H1 (cell line): ENCODE data around the gene EXOC6. TPM values are rescaled to one million over a fixed set of nuclear protein-coding genes. Genes with fewer than 3 reads are reported as not detected.

Experiments used
- CHD1 ChIP-seq: IDR thresholded peaks from 2 replicates; pipeline ENCODE4 v1.6.1; 2012; ENCODE audit warnings: low read depth, low read length, improper control_type of control experiment
- EZH2 ChIP-seq: fragments of 200-600 bp; sonication (generic); IDR thresholded peaks from 2 replicates; pipeline ENCODE4 v1.7.1; 2012; ENCODE audit warnings: low read depth, mild to moderate bottlenecking, moderate library complexity, low read length, inconsistent platforms; ENCODE audit not compliant: severe bottlenecking
- PHF8 ChIP-seq: fragments of 200-600 bp; sonication (generic); conservative IDR thresholded peaks from 2 replicates; pipeline ENCODE4 v1.7.1; 2012; ENCODE audit warnings: low read depth, mild to moderate bottlenecking, inconsistent platforms, low read length, moderate library complexity
- SIN3A ChIP-seq, 2 experiments: IDR thresholded peaks in 1 of 2; conservative IDR thresholded peaks in 1 of 2; 2 replicates each; pipeline ENCODE4 v1.6.1; 2011 to 2012; ENCODE audit warnings: low read length in 2 of 2, improper control_type of control experiment in 1 of 2, low read depth in 1 of 2, mild to moderate bottlenecking in 1 of 2
- SP1 ChIP-seq: IDR thresholded peaks from 2 replicates; pipeline ENCODE4 v1.6.1; 2011; ENCODE audit warnings: low read depth, low read length
- SUZ12 ChIP-seq: fragments of 200-600 bp; sonication (generic); IDR thresholded peaks from 2 replicates; pipeline ENCODE4 v1.6.1; 2012; ENCODE audit warnings: mild to moderate bottlenecking, inconsistent platforms, low read length, moderate library complexity, mixed read lengths
- polyA plus RNA-seq, 7 experiments: library from polyadenylated mRNA; depleted of rRNA in 3 of 7; stranded (reverse) in 5 of 7; unstranded in 2 of 7; fragments of >200 nt in 5 of 7; fragments of 200-250 nt in 2 of 7; gene quantifications; 1 replicate in 5 of 7; 2 replicates in 1 of 7; 4 replicates in 1 of 7; pipeline versions ENCODE4 v1.2.1 to v1.2.3, GENCODE V29; 2011 to 2013; ENCODE audit warnings: missing spikeins in 2 of 7, mixed read lengths in 2 of 7
- total RNA-seq: library from RNA; stranded (reverse); fragmentation: NEBNext Ultra II Directional; extraction: Animal tissue kit (Norgen Biotek cat#: 25700); gene quantifications from 2 replicates; pipeline ENCODE4 v1.2.1, GENCODE V29; 2021
- TF ChIP-seq, protein P1 (sequence below): fragments of 300-600 bp; sonication (generic); IDR thresholded peaks from 2 replicates; pipeline ENCODE4 v1.7.1; 2012; ENCODE audit warnings: low read length, moderate library complexity, mild to moderate bottlenecking, inconsistent platforms; ENCODE audit not compliant: insufficient replicate concordance

EXOC6 gene
- total and polyA plus RNA-seq, 2 of the 8 experiments (the other 6 are each of a cell fraction or from before 2014, with no cell fraction given), result 1.7 to 4.5 TPM

DNA sequence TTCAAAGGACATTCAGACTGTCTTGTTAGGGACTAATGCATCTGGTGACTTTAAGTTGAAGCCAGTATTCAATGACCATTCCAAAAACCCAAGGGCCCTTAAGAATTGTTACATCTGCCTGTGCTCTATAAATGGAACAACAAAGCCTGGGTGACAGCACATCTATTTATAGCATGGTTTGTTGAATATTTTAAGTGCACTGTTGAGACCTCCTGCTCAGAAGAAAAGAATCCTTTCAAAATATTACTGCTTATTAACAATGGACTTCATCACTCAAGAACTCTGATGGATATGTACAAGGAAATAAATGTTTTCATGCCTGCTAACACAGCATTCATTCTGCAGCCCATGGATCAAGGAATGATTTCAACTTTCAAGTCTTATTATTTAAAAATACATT lies 179.2 kb downstream of the EXOC6 start (continued):
- TF ChIP-seq, protein P1, sequence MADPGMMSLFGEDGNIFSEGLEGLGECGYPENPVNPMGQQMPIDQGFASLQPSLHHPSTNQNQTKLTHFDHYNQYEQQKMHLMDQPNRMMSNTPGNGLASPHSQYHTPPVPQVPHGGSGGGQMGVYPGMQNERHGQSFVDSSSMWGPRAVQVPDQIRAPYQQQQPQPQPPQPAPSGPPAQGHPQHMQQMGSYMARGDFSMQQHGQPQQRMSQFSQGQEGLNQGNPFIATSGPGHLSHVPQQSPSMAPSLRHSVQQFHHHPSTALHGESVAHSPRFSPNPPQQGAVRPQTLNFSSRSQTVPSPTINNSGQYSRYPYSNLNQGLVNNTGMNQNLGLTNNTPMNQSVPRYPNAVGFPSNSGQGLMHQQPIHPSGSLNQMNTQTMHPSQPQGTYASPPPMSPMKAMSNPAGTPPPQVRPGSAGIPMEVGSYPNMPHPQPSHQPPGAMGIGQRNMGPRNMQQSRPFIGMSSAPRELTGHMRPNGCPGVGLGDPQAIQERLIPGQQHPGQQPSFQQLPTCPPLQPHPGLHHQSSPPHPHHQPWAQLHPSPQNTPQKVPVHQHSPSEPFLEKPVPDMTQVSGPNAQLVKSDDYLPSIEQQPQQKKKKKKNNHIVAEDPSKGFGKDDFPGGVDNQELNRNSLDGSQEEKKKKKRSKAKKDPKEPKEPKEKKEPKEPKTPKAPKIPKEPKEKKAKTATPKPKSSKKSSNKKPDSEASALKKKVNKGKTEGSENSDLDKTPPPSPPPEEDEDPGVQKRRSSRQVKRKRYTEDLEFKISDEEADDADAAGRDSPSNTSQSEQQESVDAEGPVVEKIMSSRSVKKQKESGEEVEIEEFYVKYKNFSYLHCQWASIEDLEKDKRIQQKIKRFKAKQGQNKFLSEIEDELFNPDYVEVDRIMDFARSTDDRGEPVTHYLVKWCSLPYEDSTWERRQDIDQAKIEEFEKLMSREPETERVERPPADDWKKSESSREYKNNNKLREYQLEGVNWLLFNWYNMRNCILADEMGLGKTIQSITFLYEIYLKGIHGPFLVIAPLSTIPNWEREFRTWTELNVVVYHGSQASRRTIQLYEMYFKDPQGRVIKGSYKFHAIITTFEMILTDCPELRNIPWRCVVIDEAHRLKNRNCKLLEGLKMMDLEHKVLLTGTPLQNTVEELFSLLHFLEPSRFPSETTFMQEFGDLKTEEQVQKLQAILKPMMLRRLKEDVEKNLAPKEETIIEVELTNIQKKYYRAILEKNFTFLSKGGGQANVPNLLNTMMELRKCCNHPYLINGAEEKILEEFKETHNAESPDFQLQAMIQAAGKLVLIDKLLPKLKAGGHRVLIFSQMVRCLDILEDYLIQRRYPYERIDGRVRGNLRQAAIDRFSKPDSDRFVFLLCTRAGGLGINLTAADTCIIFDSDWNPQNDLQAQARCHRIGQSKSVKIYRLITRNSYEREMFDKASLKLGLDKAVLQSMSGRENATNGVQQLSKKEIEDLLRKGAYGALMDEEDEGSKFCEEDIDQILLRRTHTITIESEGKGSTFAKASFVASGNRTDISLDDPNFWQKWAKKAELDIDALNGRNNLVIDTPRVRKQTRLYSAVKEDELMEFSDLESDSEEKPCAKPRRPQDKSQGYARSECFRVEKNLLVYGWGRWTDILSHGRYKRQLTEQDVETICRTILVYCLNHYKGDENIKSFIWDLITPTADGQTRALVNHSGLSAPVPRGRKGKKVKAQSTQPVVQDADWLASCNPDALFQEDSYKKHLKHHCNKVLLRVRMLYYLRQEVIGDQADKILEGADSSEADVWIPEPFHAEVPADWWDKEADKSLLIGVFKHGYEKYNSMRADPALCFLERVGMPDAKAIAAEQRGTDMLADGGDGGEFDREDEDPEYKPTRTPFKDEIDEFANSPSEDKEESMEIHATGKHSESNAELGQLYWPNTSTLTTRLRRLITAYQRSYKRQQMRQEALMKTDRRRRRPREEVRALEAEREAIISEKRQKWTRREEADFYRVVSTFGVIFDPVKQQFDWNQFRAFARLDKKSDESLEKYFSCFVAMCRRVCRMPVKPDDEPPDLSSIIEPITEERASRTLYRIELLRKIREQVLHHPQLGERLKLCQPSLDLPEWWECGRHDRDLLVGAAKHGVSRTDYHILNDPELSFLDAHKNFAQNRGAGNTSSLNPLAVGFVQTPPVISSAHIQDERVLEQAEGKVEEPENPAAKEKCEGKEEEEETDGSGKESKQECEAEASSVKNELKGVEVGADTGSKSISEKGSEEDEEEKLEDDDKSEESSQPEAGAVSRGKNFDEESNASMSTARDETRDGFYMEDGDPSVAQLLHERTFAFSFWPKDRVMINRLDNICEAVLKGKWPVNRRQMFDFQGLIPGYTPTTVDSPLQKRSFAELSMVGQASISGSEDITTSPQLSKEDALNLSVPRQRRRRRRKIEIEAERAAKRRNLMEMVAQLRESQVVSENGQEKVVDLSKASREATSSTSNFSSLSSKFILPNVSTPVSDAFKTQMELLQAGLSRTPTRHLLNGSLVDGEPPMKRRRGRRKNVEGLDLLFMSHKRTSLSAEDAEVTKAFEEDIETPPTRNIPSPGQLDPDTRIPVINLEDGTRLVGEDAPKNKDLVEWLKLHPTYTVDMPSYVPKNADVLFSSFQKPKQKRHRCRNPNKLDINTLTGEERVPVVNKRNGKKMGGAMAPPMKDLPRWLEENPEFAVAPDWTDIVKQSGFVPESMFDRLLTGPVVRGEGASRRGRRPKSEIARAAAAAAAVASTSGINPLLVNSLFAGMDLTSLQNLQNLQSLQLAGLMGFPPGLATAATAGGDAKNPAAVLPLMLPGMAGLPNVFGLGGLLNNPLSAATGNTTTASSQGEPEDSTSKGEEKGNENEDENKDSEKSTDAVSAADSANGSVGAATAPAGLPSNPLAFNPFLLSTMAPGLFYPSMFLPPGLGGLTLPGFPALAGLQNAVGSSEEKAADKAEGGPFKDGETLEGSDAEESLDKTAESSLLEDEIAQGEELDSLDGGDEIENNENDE, result no peak
- TF ChIP-seq SUZ12 (no peak), SIN3A (conservative IDR thresholded peaks at IDR 0.05 in 1 of 2, IDR thresholded peaks at IDR 0.05 in 1 of 2; ENCODE audit: low read depth in 1 of 2, low read length in 2 of 2) (no peak), SP1 (no peak), PHF8 (no peak), EZH2 (no peak), CHD1 (no peak)
